Activated naive CD8-positive, alpha-beta T cell treated with anti-CD3 and anti-CD28 coated beads, Interleukin-2, amount 10 ng/mL, durations not matched to agents 7 days and 5 days (primary cell): ENCODE data around the gene MAPRE3. TPM values are rescaled to one million over a fixed set of nuclear protein-coding genes. Genes with fewer than 3 reads are reported as not detected.
A peak's percentile ranks its signal among the peaks of the same experiment; 100 is the strongest.

Source experiments
- ATAC-seq: fragments of 150-1000 bp; cut with Tn5 transposase; one replicate; pipeline ENCODE4 v1.10.0; 2021; ENCODE audit warnings: low read depth, moderate library complexity
- POLR2A ChIA-PET: fragments of 350-600 bp; sonication (Branson Sonifier 250); formaldehyde crosslinking; loops from one replicate; lab custom pipeline; 2021; ENCODE audit warnings: antibody characterized with exemption; lab: Charles Lee
- DNase-seq: peaks from one replicate; pipeline ENCODE4 v3.0.0; 2021
- H3K27ac Mint-ChIP-seq: one replicate; pipeline ENCODE4 v1.8.0; 2022; ENCODE audit warnings: mild to moderate bottlenecking, mixed read lengths
- H3K27me3 Mint-ChIP-seq: one replicate; pipeline ENCODE4 v1.8.0; 2022; ENCODE audit warnings: mild to moderate bottlenecking, moderate library complexity, mixed read lengths
- H3K36me3 Mint-ChIP-seq: one replicate; pipeline ENCODE4 v1.8.0; 2021; ENCODE audit warnings: mild to moderate bottlenecking, mixed read lengths
- H3K4me1 Mint-ChIP-seq: one replicate; pipeline ENCODE4 v1.8.0; 2021; ENCODE audit warnings: mixed read lengths
- H3K4me3 Mint-ChIP-seq: one replicate; pipeline ENCODE4 v1.8.0; 2022; ENCODE audit warnings: mild to moderate bottlenecking, moderate library complexity, mixed read lengths
- H3K9me3 Mint-ChIP-seq: one replicate; pipeline ENCODE4 v1.8.0; 2021; ENCODE audit warnings: mixed read lengths
- total RNA-seq, 2 experiments: library from RNA; stranded (reverse); gene quantifications; one replicate each; pipeline ENCODE4 v1.2.3, GENCODE V29; 2021

MAPRE3 gene
- total RNA-seq, 2 experiments from 2014 or later, result 1.9 to 2.0 TPM

DNA sequence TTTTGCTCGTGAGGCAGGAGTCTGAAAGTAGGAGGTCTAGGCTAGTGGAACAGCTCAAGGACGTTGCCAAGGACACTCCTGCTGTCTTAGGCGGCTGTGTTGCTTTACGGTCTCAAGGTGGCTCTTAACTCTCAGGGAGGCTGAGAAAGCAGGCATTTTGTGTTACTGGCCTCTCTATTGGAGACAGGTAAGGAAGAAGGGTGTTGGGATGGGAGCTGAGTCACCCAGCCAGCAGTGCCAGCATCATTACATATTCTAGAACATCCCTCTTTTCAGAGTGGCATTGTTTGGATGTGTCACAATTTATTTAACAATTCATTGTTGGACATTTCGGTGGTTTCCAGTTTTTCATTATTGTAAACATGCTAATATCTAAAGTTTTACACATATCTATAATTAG, 31.5 kb downstream of the MAPRE3 start:
- ATAC-seq (no peak), DNase-seq (no peak)
- POLR2A ChIA-PET, result no interaction called here
- Mint-ChIP-seq H3K36me3 (no peaks in the 10 kb centered on the region), H3K27me3 (peaks cover 12% of the 10 kb centered on the region), H3K4me3 (no peak overlapping the region), H3K9me3 (no peaks in the 10 kb centered on the region), H3K27ac (no peak overlapping the region), H3K4me1 (no peaks in the 10 kb centered on the region)

DNA sequence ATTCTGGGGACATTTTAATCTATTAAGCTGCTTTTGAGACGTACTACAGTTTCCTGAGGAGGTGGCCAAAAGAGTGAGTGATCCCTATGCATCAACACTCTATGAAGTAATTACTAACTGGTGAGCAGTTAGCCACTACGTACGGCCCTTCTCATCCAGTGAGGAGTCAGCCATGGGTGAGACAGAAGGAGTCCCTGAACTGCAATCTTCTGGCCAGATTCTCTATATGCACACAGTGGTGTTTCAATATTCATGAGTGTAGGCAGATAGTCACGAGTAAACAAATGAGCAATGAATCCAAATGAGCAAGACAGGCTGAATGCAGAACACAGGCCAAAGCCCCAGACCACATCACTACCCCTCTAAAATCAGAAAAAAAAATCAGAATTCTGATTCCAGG, 32.6 kb downstream of the MAPRE3 start:
- no peaks in the 10 kb centered on the region for H3K9me3 Mint-ChIP-seq
- H3K27me3 Mint-ChIP-seq, result peaks cover 17% of the 10 kb centered on the region
- POLR2A ChIA-PET, result no interaction called here
- H3K4me3 Mint-ChIP-seq, result no peak overlapping the region
- DNase-seq (no peak), ATAC-seq (no peak)
- no peak overlapping the region for H3K27ac Mint-ChIP-seq
- H3K4me1 Mint-ChIP-seq, result no peaks in the 10 kb centered on the region
- no peaks in the 10 kb centered on the region for H3K36me3 Mint-ChIP-seq

- no peak for ATAC-seq
- POLR2A ChIA-PET, result no interaction called here
- Mint-ChIP-seq H3K36me3 (no peaks in the 10 kb centered on the region), H3K27ac (no peak overlapping the region), H3K9me3 (no peaks in the 10 kb centered on the region), H3K4me3 (no peak overlapping the region), H3K4me1 (no peaks in the 10 kb centered on the region), H3K27me3 (peaks cover 19% of the 10 kb centered on the region)
- no peak for DNase-seq
These were observed 33.4 kb downstream of the MAPRE3 start for GRCh38 chr2:27003857-27004256.

DNA sequence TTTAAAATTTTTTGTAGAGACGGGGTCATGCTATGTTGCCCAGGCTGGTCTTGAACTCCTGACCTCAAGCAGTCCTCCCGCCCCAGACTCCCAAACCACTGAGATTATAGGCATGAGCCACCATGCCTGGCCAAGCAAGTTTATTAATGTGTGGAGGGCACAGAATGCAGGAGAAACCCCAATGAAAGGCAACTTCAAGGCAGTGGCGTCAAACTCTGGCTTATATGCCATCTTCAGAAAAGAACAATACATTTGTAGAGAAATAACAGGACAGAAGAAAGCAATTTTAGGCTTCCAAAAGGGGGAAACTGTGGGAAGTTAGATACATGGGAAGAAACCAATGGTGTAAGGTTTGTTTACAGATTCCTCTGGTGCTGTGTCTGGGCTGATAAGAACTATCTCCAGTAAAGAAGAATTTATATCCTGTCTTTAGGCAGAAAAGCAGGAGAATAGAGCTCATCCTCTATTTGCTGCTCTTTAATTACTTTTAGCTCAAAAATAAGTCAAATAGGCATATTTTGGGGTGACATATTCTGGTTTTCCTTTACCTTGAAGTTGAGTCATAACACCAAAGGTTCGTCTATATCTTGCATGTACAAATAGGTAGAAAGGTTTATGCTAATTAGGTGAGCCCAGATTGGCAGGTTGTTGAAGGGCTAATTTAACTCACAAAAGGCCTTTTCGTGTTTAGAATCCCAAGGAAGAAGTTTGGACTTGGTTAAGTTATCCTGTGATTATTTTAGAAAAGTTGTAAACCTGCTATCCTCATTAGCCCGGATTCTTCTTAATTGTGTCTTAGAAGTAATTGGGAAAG, 36.4 kb downstream of the MAPRE3 start:
- Mint-ChIP-seq H3K4me1 (peaks cover 4% of the 10 kb centered on the region), H3K27ac (no peak overlapping the region), H3K36me3 (no peaks in the 10 kb centered on the region), H3K4me3 (no peak overlapping the region), H3K9me3 (no peaks in the 10 kb centered on the region), H3K27me3 (peaks cover 22% of the 10 kb centered on the region)
- POLR2A ChIA-PET, result no interaction called here
- ATAC-seq (no peak), DNase-seq (no peak)

- H3K27me3 Mint-ChIP-seq, result peaks cover 22% of the 10 kb centered on the region
- no peak overlapping the region for H3K27ac Mint-ChIP-seq
- no peak overlapping the region for H3K4me3 Mint-ChIP-seq
- no peak for ATAC-seq
- H3K9me3 Mint-ChIP-seq, result no peaks in the 10 kb centered on the region
- DNase-seq, result no peak
- H3K36me3 Mint-ChIP-seq, result no peaks in the 10 kb centered on the region
- POLR2A ChIA-PET, result no interaction called here
- H3K4me1 Mint-ChIP-seq, result peaks cover 4% of the 10 kb centered on the region
These were observed 37.3 kb downstream of the MAPRE3 start for GRCh38 chr2:27007416-27008374.

GRCh38 chr2:27008678-27009077, 38.2 kb downstream of the MAPRE3 start:
- DNase-seq, result no peak
- H3K27ac Mint-ChIP-seq, result no peak overlapping the region
- no peak overlapping the region for H3K4me3 Mint-ChIP-seq
- peaks cover 4% of the 10 kb centered on the region for H3K4me1 Mint-ChIP-seq
- ATAC-seq, result no peak
- H3K36me3 Mint-ChIP-seq, result no peaks in the 10 kb centered on the region
- POLR2A ChIA-PET, result no interaction called here
- H3K27me3 Mint-ChIP-seq, result peaks cover 22% of the 10 kb centered on the region
- H3K9me3 Mint-ChIP-seq, result no peaks in the 10 kb centered on the region

- POLR2A ChIA-PET, result no interaction called here
- Mint-ChIP-seq H3K9me3 (no peaks in the 10 kb centered on the region), H3K36me3 (no peaks in the 10 kb centered on the region), H3K27ac (no peak overlapping the region), H3K4me3 (no peak overlapping the region), H3K4me1 (peaks cover 4% of the 10 kb centered on the region), H3K27me3 (peaks cover 22% of the 10 kb centered on the region)
- DNase-seq (no peak), ATAC-seq (no peak)
These were observed 38.6 kb downstream of the MAPRE3 start for GRCh38 chr2:27009083-27009482.

- ATAC-seq, result no peak
- POLR2A ChIA-PET, result interaction anchor here (0.7 kb wide), 1 partner anchor 82 kb away, joined by 3 read pairs; no protein-coding TSS in a partner anchor
- H3K4me3 Mint-ChIP-seq, result no peak overlapping the region
These were observed 39.3 kb downstream of the MAPRE3 start for GRCh38 chr2:27009716-27010115.

GRCh38 chr2:27010139-27010538, 39.7 kb downstream of the MAPRE3 start:
- H3K27ac Mint-ChIP-seq, result no peak overlapping the region
- no peak for ATAC-seq
- DNase-seq, result no peak
- H3K27me3 Mint-ChIP-seq, result peaks cover 20% of the 10 kb centered on the region
- H3K9me3 Mint-ChIP-seq, result no peaks in the 10 kb centered on the region
- H3K36me3 Mint-ChIP-seq, result no peaks in the 10 kb centered on the region
- H3K4me1 Mint-ChIP-seq, result peaks cover 4% of the 10 kb centered on the region
- no peak overlapping the region for H3K4me3 Mint-ChIP-seq
- POLR2A ChIA-PET, result interaction anchor here (0.7 kb wide), 1 partner anchor 82 kb away, joined by 3 read pairs; no protein-coding TSS in a partner anchor

More at GRCh38 chr2:27009716-27010115, 39.3 kb downstream of the MAPRE3 start:
- H3K9me3 Mint-ChIP-seq, result no peaks in the 10 kb centered on the region
- H3K4me1 Mint-ChIP-seq, result peaks cover 4% of the 10 kb centered on the region
- no peak for DNase-seq
- H3K27ac Mint-ChIP-seq, result no peak overlapping the region
- H3K27me3 Mint-ChIP-seq, result peaks cover 20% of the 10 kb centered on the region
- no peaks in the 10 kb centered on the region for H3K36me3 Mint-ChIP-seq

- no peaks in the 10 kb centered on the region for H3K36me3 Mint-ChIP-seq
- no peak for DNase-seq
- peaks cover 6% of the 10 kb centered on the region for H3K27me3 Mint-ChIP-seq
- no peak overlapping the region for H3K4me3 Mint-ChIP-seq
- no peaks in the 10 kb centered on the region for H3K9me3 Mint-ChIP-seq
- ATAC-seq, result no peak
- POLR2A ChIA-PET, result no interaction called here
- no peak overlapping the region for H3K27ac Mint-ChIP-seq
- H3K4me1 Mint-ChIP-seq, result peaks cover 9% of the 10 kb centered on the region
These were observed 43.3 kb downstream of the MAPRE3 start for GRCh38 chr2:27013738-27014137.

DNA sequence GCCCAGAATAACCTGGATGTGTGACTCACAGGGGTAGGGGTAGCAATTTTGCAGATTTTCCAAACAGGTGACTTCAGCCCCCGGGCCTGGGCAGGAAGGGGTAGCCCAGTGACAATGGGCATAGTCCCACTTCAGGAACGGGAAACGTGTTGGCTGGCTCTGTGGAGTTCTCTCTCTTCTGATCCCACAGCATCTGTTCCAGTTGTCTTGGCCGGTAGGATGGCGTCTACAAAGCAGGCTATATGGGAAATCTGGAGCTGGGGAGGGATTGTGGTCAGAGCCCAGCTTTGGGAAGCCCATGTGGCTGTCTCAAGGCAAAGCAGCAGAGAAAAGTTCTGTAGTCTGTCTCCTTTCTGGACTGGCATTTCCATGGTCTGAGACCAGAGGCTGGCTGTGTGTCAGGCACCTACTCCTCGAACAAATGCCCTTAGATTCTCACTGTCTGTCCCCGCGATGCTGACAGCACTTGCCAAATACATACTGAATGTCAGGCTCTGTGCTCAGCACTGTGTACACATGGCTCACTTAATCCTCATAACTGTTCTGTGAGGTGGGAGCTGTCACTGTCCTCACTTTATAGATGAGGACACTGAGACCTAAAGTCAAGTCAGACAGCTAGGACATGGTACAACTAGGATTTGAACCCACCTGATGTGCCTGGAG, 44.5 kb downstream of the MAPRE3 start:
- ATAC-seq (no peak), DNase-seq (no peak)
- H3K9me3 Mint-ChIP-seq, result no peaks in the 10 kb centered on the region
- POLR2A ChIA-PET, result no interaction called here
- H3K27me3 Mint-ChIP-seq, result peaks cover 4% of the 10 kb centered on the region
- H3K4me3 Mint-ChIP-seq, result no peak overlapping the region
- H3K4me1 Mint-ChIP-seq, result peaks cover 9% of the 10 kb centered on the region
- H3K36me3 Mint-ChIP-seq, result no peaks in the 10 kb centered on the region
- H3K27ac Mint-ChIP-seq, result peak overlapping the region; percentile 16

DNA sequence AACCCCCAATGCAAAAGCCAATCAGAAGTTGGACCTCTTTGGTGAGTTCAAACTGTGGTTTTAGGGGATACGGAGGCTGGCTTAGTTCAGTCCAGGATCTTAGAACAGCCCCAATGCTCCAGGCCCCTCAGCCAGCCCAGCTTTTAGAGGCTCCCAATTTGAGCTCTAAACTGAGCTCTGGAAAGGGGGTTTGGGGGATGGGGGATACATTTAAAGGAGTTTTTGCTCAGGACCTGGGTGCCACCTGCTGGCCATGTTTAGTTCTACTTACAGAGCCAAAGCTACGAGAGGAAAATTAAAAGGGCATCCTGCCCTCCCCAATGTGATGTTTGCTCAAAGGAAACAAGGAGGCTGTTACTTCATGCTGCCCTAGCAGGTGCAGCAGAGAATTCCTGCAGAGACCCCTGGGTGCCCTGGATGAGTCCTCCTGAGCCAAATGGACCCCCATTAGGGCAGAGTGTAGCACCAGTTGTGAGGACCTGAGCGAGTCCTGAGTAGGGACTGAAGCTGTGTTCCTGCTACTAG, 46.4 kb downstream of the MAPRE3 start:
- Mint-ChIP-seq H3K27me3 (no peaks in the 10 kb centered on the region), H3K4me1 (peaks cover 5% of the 10 kb centered on the region), H3K4me3 (no peak overlapping the region), H3K27ac (no peak overlapping the region), H3K36me3 (no peaks in the 10 kb centered on the region), H3K9me3 (no peaks in the 10 kb centered on the region)
- no peak for ATAC-seq
- DNase-seq, result peak; percentile 44
- POLR2A ChIA-PET, result interaction anchor here (0.6 to 2.0 kb wide), 3 partner anchors 42 to 306 kb away, joined by 3 to 5 read pairs (median 4); no protein-coding TSS in a partner anchor

DNA sequence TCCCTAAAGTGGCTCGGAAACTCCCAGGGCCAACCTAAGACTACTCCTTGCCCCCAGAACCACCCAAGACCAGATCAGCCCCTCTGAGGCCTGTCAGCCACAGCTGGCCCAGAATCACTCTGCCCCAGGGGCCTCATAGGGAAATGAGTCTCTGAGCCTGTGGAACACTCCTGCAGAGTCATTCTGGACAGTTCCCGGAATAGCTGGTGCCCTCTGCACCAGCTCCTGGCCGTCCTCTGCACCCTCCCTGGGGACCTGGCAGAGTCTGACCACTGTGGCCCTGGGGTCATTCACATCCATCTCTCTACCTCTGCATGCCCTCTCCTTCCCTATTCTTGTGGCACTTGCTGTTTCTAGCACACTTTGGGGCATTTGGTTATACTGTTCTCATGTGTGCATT, 47.7 kb downstream of the MAPRE3 start:
- POLR2A ChIA-PET, result no interaction called here
- H3K4me3 Mint-ChIP-seq, result no peak overlapping the region
- no peaks in the 10 kb centered on the region for H3K9me3 Mint-ChIP-seq

More for the DNA sequence above, 47.7 kb downstream of the MAPRE3 start:
- peak; percentile 20 for DNase-seq
- no peak for ATAC-seq
- H3K36me3 Mint-ChIP-seq, result no peaks in the 10 kb centered on the region
- H3K4me1 Mint-ChIP-seq, result peaks cover 5% of the 10 kb centered on the region
- no peaks in the 10 kb centered on the region for H3K27me3 Mint-ChIP-seq
- H3K27ac Mint-ChIP-seq, result no peak overlapping the region
